K562 (cell line): ENCODE data around the gene SEC14L3. TPM values are rescaled to one million over a fixed set of nuclear protein-coding genes. Genes with fewer than 3 reads are reported as not detected.

Experiments used
- ATF7 ChIP-seq: fragments of 450-650 bp; IDR thresholded peaks from 2 replicates; pipeline ENCODE4 v1.7.1; 2014; ENCODE audit warnings: mild to moderate bottlenecking, moderate library complexity
- CBX3 ChIP-seq, 2 experiments: IDR thresholded peaks; 1 replicate in 1 of 2; 2 replicates in 1 of 2; pipeline ENCODE4 v1.6.1; 2012; ENCODE audit warnings: inconsistent platforms in 2 of 2, low read length in 2 of 2, borderline replicate concordance in 1 of 2, control low read depth in 1 of 2
- DDX20 ChIP-seq: fragments of 450-650 bp; IDR thresholded peaks from 2 replicates; pipeline ENCODE4 v1.6.1; 2016; ENCODE audit warnings: missing genetic modification characterization, low read depth, mild to moderate bottlenecking, missing compliant biosample characterization, moderate library complexity
- FUS ChIP-seq: fragments of 200-400 bp; formaldehyde crosslinking; optimal IDR thresholded peaks from 2 replicates; pipeline ENCODE3; 2017; ENCODE audit warnings: low read depth, low read length
- HEY1 ChIP-seq: fragments of 250-450 bp; sonication (Bioruptor Pico); IDR thresholded peaks from 2 replicates; pipeline ENCODE4 v1.5.0; 2020; ENCODE audit warnings: mild to moderate bottlenecking, moderate library complexity, borderline replicate concordance
- ILF3 ChIP-seq: fragments of 450-650 bp; IDR thresholded peaks from 2 replicates; pipeline ENCODE4 v1.6.1; 2018; ENCODE audit warnings: antibody characterized with exemption, mild to moderate bottlenecking, moderate library complexity, borderline replicate concordance
- MAZ ChIP-seq, 2 experiments: fragments of 450-650 bp in 1 of 2; sonication (generic) in 1 of 2; formaldehyde crosslinking; IDR thresholded peaks in 1 of 2; conservative IDR thresholded peaks in 1 of 2; 2 replicates each; pipeline versions ENCODE4 v1.4.0 to v1.5.0; 2020; ENCODE audit warnings: mild to moderate bottlenecking in 1 of 2, missing genetic modification reagents in 1 of 2
- MXI1 ChIP-seq: IDR thresholded peaks from 2 replicates; pipeline ENCODE4 v1.6.1; 2011; ENCODE audit warnings: low read depth, mild to moderate bottlenecking, improper control_type of control experiment, low read length
- NCOA1 ChIP-seq: fragments of 450-650 bp; IDR thresholded peaks from 2 replicates; pipeline ENCODE4 v1.6.1; 2016; ENCODE audit warnings: low read depth
- NFE2 ChIP-seq: IDR thresholded peaks from 2 replicates; pipeline ENCODE4 v1.6.1; 2014; ENCODE audit warnings: antibody characterized with exemption, low read depth
- NFYB ChIP-seq: IDR thresholded peaks from 2 replicates; pipeline ENCODE4 v1.6.1; 2011; ENCODE audit warnings: mild to moderate bottlenecking, moderate library complexity; ENCODE audit not compliant: insufficient read length; ENCODE audit errors: extremely low read depth
- POU5F1 ChIP-seq: fragments of 150-350 bp; IDR thresholded peaks from 2 replicates; pipeline ENCODE4 v1.6.1; 2014; ENCODE audit warnings: borderline replicate concordance, low read length, low read depth, mild to moderate bottlenecking; ENCODE audit not compliant: partially characterized antibody
- PTBP1 ChIP-seq: fragments of 200-400 bp; formaldehyde crosslinking; IDR thresholded peaks from 2 replicates; pipeline ENCODE4 v1.6.1; 2017; ENCODE audit warnings: low read depth, low read length
- SMAD3 ChIP-seq: fragments of 450-650 bp; formaldehyde crosslinking; conservative IDR thresholded peaks from 2 replicates; pipeline ENCODE4 v1.4.0; 2020; ENCODE audit warnings: mild to moderate bottlenecking
- SREBF2 ChIP-seq: sonication (generic); formaldehyde crosslinking; IDR thresholded peaks from 2 replicates; pipeline ENCODE4 v1.4.0; 2020; ENCODE audit warnings: mild to moderate bottlenecking, missing genetic modification reagents
- TAF15 ChIP-seq: fragments of 200-400 bp; formaldehyde crosslinking; IDR thresholded peaks from 2 replicates; pipeline ENCODE4 v1.6.1; 2017; ENCODE audit warnings: mild to moderate bottlenecking, low read depth, low read length, moderate library complexity
- ZBTB7A ChIP-seq: IDR thresholded peaks from 2 replicates; pipeline ENCODE4 v1.6.1; 2011; ENCODE audit warnings: low read depth, mild to moderate bottlenecking, low read length, moderate library complexity, borderline replicate concordance; ENCODE audit not compliant: control insufficient read depth
- ZBTB8A ChIP-seq: fragments of 450-650 bp; IDR thresholded peaks from 2 replicates; pipeline ENCODE4 v1.6.1; 2018; ENCODE audit warnings: mild to moderate bottlenecking, moderate library complexity; ENCODE audit not compliant: partially characterized antibody
- ZNF41 ChIP-seq: fragments of 250-450 bp; sonication (Bioruptor Pico); conservative IDR thresholded peaks from 2 replicates; pipeline ENCODE4 v1.4.0; 2020; ENCODE audit warnings: mild to moderate bottlenecking
- polyA plus RNA-seq, 8 experiments: library from polyadenylated mRNA; depleted of rRNA in 4 of 8; stranded (reverse) in 5 of 8; unstranded in 3 of 8; fragments of >200 nt; fragmentation: Nextera tagmentation in 2 of 8; fragmentation: Illumina TruSeq in 1 of 8; extraction: Ambion mirVana in 2 of 8; extraction: Trizol in 1 of 8; gene quantifications; 2 replicates each; pipeline versions ENCODE4 v1.2.1 to v1.2.3, GENCODE V29; 2011 to 2014; ENCODE audit warnings: inconsistent platforms in 1 of 8, missing spikeins in 1 of 8
- total RNA-seq, 7 experiments: library from RNA; depleted of rRNA in 6 of 7; stranded (reverse); fragments of >200 nt in 6 of 7; fragmentation: Illumina TruSeq in 2 of 7; extraction: Trizol in 2 of 7; gene quantifications; 2 replicates each; pipeline versions ENCODE4 v1.2.1 to v1.2.3, GENCODE V29; 2011 to 2021; ENCODE audit warnings: low replicate concordance in 1 of 7
- TF ChIP-seq, protein P1 (sequence below): fragments of 450-650 bp; formaldehyde crosslinking; IDR thresholded peaks from 2 replicates; pipeline ENCODE4 v1.4.0; 2022; ENCODE audit warnings: missing genetic modification characterization
- TF ChIP-seq, protein P2 (sequence below): fragments of 450-650 bp; IDR thresholded peaks from 2 replicates; pipeline ENCODE4 v1.7.1; 2018; ENCODE audit warnings: mild to moderate bottlenecking, low read depth; ENCODE audit not compliant: partially characterized antibody
- TF ChIP-seq, protein P3 (sequence below): fragments of 450-650 bp; IDR thresholded peaks from one replicate; pipeline ENCODE4 v1.6.1; 2018; ENCODE audit warnings: mild to moderate bottlenecking, moderate library complexity; ENCODE audit not compliant: partially characterized antibody

Gene SEC14L3
- total and polyA plus RNA-seq, 9 of the 15 experiments (the other 6 are each of a cell fraction or from before 2014, with no cell fraction given) = not detected

DNA sequence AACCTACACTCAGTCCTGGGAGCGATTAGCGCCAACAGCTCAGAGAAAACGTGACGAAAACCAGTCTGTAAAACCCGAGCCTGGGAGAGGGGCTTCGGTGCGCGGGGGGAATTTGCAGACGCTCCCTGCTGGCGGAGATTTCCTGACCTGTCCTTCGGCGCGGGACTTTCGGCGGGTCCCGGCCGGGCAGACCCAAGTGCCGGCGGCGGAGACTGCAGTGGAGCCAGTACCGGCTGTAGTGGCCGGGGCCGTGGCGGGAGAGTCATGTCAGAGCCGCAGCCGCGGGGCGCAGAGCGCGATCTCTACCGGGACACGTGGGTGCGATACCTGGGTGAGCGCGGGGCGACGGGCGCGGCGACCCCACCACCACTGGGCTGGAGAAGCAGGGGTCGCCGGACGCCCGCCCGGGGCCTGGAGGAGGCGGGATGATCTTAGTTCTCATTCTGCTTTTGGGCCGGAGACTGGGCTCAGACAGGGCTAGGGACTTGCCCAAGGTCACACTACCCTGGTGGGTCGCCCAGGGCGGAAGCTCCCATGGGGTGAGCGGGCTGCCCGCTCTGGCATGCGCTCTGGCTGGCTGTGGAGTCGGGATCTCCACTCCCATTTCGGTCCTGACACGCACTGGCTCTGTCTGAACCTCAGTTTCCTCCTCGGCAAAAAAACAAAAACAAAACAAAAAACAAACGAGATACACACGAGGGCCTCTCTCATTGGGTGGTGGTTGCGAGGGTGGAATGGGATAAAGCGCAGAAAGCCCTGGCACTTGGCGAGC, 46.0 kb downstream of the SEC14L3 start, which contains the start of gene MTFP1 (continued):
- TF ChIP-seq, protein P1, sequence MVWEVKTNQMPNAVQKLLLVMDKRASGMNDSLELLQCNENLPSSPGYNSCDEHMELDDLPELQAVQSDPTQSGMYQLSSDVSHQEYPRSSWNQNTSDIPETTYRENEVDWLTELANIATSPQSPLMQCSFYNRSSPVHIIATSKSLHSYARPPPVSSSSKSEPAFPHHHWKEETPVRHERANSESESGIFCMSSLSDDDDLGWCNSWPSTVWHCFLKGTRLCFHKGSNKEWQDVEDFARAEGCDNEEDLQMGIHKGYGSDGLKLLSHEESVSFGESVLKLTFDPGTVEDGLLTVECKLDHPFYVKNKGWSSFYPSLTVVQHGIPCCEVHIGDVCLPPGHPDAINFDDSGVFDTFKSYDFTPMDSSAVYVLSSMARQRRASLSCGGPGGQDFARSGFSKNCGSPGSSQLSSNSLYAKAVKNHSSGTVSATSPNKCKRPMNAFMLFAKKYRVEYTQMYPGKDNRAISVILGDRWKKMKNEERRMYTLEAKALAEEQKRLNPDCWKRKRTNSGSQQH = no peak
- TF ChIP-seq CBX3 (IDR thresholded peaks at IDR 0.05; ENCODE audit: borderline replicate concordance in 1 of 2, low read length in 2 of 2) = peak in 1 of 2 experiments; percentile 23; a peak in 1 of 3 replicates
- no peak for TF ChIP-seq ZNF41 (CRISPR knock-in tag)
- no peak for TF ChIP-seq HEY1 (CRISPR knock-in tag)
- no peak for TF ChIP-seq DDX20 (tag)
- no peak for TF ChIP-seq FUS
- no peak for TF ChIP-seq TAF15
- TF ChIP-seq NFYB = no peak
- TF ChIP-seq SMAD3 (CRISPR knock-in tag) = no peak
- no peak for TF ChIP-seq SREBF2 (CRISPR knock-in tag)
- no peak for TF ChIP-seq POU5F1
- no peak for TF ChIP-seq ZBTB8A
- TF ChIP-seq NFE2 = no peak
- TF ChIP-seq ATF7 = no peak; the same call in 1 of the 2 replicates
- TF ChIP-seq, protein P2, sequence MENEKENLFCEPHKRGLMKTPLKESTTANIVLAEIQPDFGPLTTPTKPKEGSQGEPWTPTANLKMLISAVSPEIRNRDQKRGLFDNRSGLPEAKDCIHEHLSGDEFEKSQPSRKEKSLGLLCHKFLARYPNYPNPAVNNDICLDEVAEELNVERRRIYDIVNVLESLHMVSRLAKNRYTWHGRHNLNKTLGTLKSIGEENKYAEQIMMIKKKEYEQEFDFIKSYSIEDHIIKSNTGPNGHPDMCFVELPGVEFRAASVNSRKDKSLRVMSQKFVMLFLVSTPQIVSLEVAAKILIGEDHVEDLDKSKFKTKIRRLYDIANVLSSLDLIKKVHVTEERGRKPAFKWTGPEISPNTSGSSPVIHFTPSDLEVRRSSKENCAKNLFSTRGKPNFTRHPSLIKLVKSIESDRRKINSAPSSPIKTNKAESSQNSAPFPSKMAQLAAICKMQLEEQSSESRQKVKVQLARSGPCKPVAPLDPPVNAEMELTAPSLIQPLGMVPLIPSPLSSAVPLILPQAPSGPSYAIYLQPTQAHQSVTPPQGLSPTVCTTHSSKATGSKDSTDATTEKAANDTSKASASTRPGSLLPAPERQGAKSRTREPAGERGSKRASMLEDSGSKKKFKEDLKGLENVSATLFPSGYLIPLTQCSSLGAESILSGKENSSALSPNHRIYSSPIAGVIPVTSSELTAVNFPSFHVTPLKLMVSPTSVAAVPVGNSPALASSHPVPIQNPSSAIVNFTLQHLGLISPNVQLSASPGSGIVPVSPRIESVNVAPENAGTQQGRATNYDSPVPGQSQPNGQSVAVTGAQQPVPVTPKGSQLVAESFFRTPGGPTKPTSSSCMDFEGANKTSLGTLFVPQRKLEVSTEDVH = no peak
- no peak for TF ChIP-seq NCOA1
- TF ChIP-seq, protein P3, sequence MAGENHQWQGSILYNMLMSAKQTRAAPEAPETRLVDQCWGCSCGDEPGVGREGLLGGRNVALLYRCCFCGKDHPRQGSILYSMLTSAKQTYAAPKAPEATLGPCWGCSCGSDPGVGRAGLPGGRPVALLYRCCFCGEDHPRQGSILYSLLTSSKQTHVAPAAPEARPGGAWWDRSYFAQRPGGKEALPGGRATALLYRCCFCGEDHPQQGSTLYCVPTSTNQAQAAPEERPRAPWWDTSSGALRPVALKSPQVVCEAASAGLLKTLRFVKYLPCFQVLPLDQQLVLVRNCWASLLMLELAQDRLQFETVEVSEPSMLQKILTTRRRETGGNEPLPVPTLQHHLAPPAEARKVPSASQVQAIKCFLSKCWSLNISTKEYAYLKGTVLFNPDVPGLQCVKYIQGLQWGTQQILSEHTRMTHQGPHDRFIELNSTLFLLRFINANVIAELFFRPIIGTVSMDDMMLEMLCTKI = no peak
- TF ChIP-seq ZBTB7A = peak; percentile 99; the same call in 1 of the 2 replicates
- no peak for TF ChIP-seq ILF3
- peak in 1 of 2 experiments; percentile 54; a peak in 1 of 4 replicates for TF ChIP-seq MAZ (CRISPR knock-in tag; conservative IDR thresholded peaks at IDR 0.05 in 1 of 2, IDR thresholded peaks at IDR 0.05 in 1 of 2)
- no peak for TF ChIP-seq MXI1
- no peak for TF ChIP-seq PTBP1
